CD4-positive, alpha-beta memory T cell (primary cell): ENCODE measurements around the gene GTF2F2. TPM values are rescaled to one million over a fixed set of nuclear protein-coding genes. Genes with fewer than 3 reads are reported as not detected.

Experiments
- CTCF ChIA-PET: fragments of 350-600 bp; sonication (Branson Sonifier 250); formaldehyde crosslinking; loops from one replicate; lab custom pipeline; 2021; ENCODE audit warnings: inconsistent platforms; ENCODE audit not compliant: partially characterized antibody; lab: Charles Lee
- POLR2A ChIA-PET: fragments of 350-600 bp; sonication (Branson Sonifier 250); formaldehyde crosslinking; loops from one replicate; lab custom pipeline; 2021; ENCODE audit not compliant: partially characterized antibody; lab: Charles Lee
- DNase-seq, 5 donors: peaks; one replicate each; pipeline versions ENCODE4 v3.0.0 to v3.0.0-alpha.2; 2020 to 2022; ENCODE audit warnings: mixed read lengths in 1 of 5
- H3K27ac ChIP-seq: one replicate; pipeline ENCODE4 v1.7.0; 2013; ENCODE audit warnings: low read depth, low read length
- H3K27me3 ChIP-seq: 2 replicates; pipeline ENCODE4 v1.7.0; 2013; ENCODE audit warnings: mild to moderate bottlenecking, low read length, moderate library complexity; ENCODE audit not compliant: insufficient read depth
- H3K36me3 ChIP-seq: 2 replicates; pipeline ENCODE4 v1.7.0; 2013; ENCODE audit warnings: mild to moderate bottlenecking, low read length, moderate library complexity; ENCODE audit not compliant: insufficient read depth
- H3K4me1 ChIP-seq: 2 replicates; pipeline ENCODE4 v1.7.0; 2013; ENCODE audit warnings: mild to moderate bottlenecking, low read length, moderate library complexity; ENCODE audit not compliant: insufficient read depth
- H3K4me3 ChIP-seq, 2 donors: one replicate each; pipeline ENCODE4 v1.7.0; 2013; ENCODE audit warnings: low read length in 2 of 2, mild to moderate bottlenecking in 1 of 2
- H3K9me3 ChIP-seq, 2 donors: one replicate each; pipeline ENCODE4 v1.7.0; 2013; ENCODE audit warnings: low read length in 2 of 2, control low read depth in 1 of 2; ENCODE audit not compliant: control insufficient read depth in 1 of 2
- H3K27ac Mint-ChIP-seq, 7 donors: one replicate each; pipeline ENCODE4 v1.8.0; 2020 to 2021; ENCODE audit warnings: mixed read lengths in 7 of 7, mild to moderate bottlenecking in 6 of 7, inconsistent platforms in 3 of 7, moderate library complexity in 3 of 7
- H3K27me3 Mint-ChIP-seq, 2 donors: one replicate each; pipeline ENCODE4 v1.8.0; 2020 to 2021; ENCODE audit warnings: mixed read lengths in 2 of 2
- H3K36me3 Mint-ChIP-seq, 2 donors: one replicate each; pipeline ENCODE4 v1.8.0; 2020 to 2021; ENCODE audit warnings: mixed read lengths in 2 of 2, inconsistent platforms in 1 of 2, mild to moderate bottlenecking in 1 of 2
- H3K4me1 Mint-ChIP-seq, 4 donors: one replicate each; pipeline ENCODE4 v1.8.0; 2020 to 2021; ENCODE audit warnings: mixed read lengths in 4 of 4, mild to moderate bottlenecking in 1 of 4
- H3K4me3 Mint-ChIP-seq, 8 donors: one replicate each; pipeline ENCODE4 v1.8.0; 2020 to 2021; ENCODE audit warnings: mixed read lengths in 8 of 8, mild to moderate bottlenecking in 7 of 8, moderate library complexity in 6 of 8, inconsistent platforms in 3 of 8
- H3K9me3 Mint-ChIP-seq, 8 donors: one replicate each; pipeline ENCODE4 v1.8.0; 2020 to 2021; ENCODE audit warnings: mixed read lengths in 8 of 8, mild to moderate bottlenecking in 5 of 8, inconsistent platforms in 3 of 8, moderate library complexity in 1 of 8
- intact Hi-C: fragments of 100-400 bp; cut with micrococcal nuclease; formaldehyde crosslinking; loops from one replicate; pipeline ENCODE4 v1.15.1; 2023
- polyA plus RNA-seq, 2 donors: library from polyadenylated mRNA; unstranded; fragments of 300-500 nt; fragmentation: Illumina TruSeq; gene quantifications; one replicate each; pipeline ENCODE4 v1.2.3, GENCODE V29; 2021
- total RNA-seq, 2 experiments: library from RNA; stranded (reverse); gene quantifications; one replicate each; pipeline ENCODE4 v1.2.3, GENCODE V29; 2021

The GTF2F2 gene
- total and polyA plus RNA-seq, 4 experiments from 2014 or later: 7.9 to 14.7 (median 11.3) TPM

- POLR2A ChIA-PET: no interaction called here
- Histone ChIP-seq H3K27me3 (no peaks in the 10 kb centered on the region), H3K9me3 (no peaks in the 10 kb centered on the region), H3K4me1 (no peaks in the 10 kb centered on the region), H3K27ac (no peak overlapping the region), H3K36me3 (no peaks in the 10 kb centered on the region), H3K4me3 (no peak overlapping the region)
- intact Hi-C loops: no loop called here
- Mint-ChIP-seq H3K36me3 (peaks cover 31 to 38% of the 10 kb centered on the region in 2 donors), H3K27ac (no peak overlapping the region), H3K9me3 (peaks cover 0 to 1% (median 0%) of the 10 kb centered on the region in 8 donors), H3K4me1 (peaks cover 0 to 5% (median 4%) of the 10 kb centered on the region in 4 donors), H3K4me3 (no peak overlapping the region), H3K27me3 (no peaks in the 10 kb centered on the region)
- CTCF ChIA-PET: no interaction called here
- DNase-seq: no peak
Observed at GRCh38 chr13:45205124-45205523, 84.8 kb downstream of the GTF2F2 start.

- H3K4me1 ChIP-seq: no peaks in the 10 kb centered on the region
- Mint-ChIP-seq H3K4me3 (no peak overlapping the region), H3K9me3 (peaks cover 0 to 1% (median 0%) of the 10 kb centered on the region in 8 donors), H3K27me3 (no peaks in the 10 kb centered on the region), H3K36me3 (peaks cover 37 to 41% of the 10 kb centered on the region in 2 donors), H3K27ac (no peak overlapping the region), H3K4me1 (peaks cover 0 to 5% (median 4%) of the 10 kb centered on the region in 4 donors)
- no peaks in the 10 kb centered on the region for H3K36me3 ChIP-seq
- no peak for DNase-seq
- intact Hi-C loops: no loop called here
- ChIA-PET CTCF (interaction anchor here (1.0 kb wide), 1 partner anchor 16 kb away, joined by 3 read pairs; no protein-coding TSS in a partner anchor), POLR2A (no interaction called here)
- no peak overlapping the region for H3K27ac ChIP-seq
- H3K9me3 ChIP-seq: no peaks in the 10 kb centered on the region
- H3K4me3 ChIP-seq: no peak overlapping the region
- H3K27me3 ChIP-seq: no peaks in the 10 kb centered on the region
Observed at GRCh38 chr13:45206340-45206739, 86.0 kb downstream of the GTF2F2 start.

- Histone ChIP-seq H3K27me3 (no peaks in the 10 kb centered on the region), H3K4me3 (no peak overlapping the region), H3K36me3 (no peaks in the 10 kb centered on the region), H3K27ac (no peak overlapping the region), H3K4me1 (no peaks in the 10 kb centered on the region), H3K9me3 (no peaks in the 10 kb centered on the region)
- intact Hi-C loops: no loop called here
- ChIA-PET CTCF (interaction anchor here (1.0 kb wide), 1 partner anchor 15 kb away, joined by 3 read pairs; no protein-coding TSS in a partner anchor), POLR2A (no interaction called here)
- Mint-ChIP-seq H3K36me3 (peaks cover 32 to 35% of the 10 kb centered on the region in 2 donors), H3K27me3 (no peaks in the 10 kb centered on the region), H3K27ac (no peak overlapping the region), H3K4me3 (no peak overlapping the region), H3K9me3 (peaks cover 0 to 1% (median 0%) of the 10 kb centered on the region in 8 donors), H3K4me1 (peaks cover 0 to 7% (median 4%) of the 10 kb centered on the region in 4 donors)
- DNase-seq: no peak
Observed at GRCh38 chr13:45207319-45207718, 87.0 kb downstream of the GTF2F2 start.

GRCh38 chr13:45208132-45208531 is 87.8 kb downstream of the GTF2F2 start:
- Mint-ChIP-seq H3K27ac (no peak overlapping the region), H3K36me3 (peaks cover 32 to 34% of the 10 kb centered on the region in 2 donors), H3K9me3 (peaks cover 0 to 1% (median 0%) of the 10 kb centered on the region in 8 donors), H3K4me1 (peaks cover 0 to 7% (median 4%) of the 10 kb centered on the region in 4 donors), H3K27me3 (no peaks in the 10 kb centered on the region), H3K4me3 (no peak overlapping the region)
- Histone ChIP-seq H3K4me1 (no peaks in the 10 kb centered on the region), H3K27ac (no peak overlapping the region), H3K9me3 (no peaks in the 10 kb centered on the region), H3K27me3 (no peaks in the 10 kb centered on the region), H3K36me3 (no peaks in the 10 kb centered on the region), H3K4me3 (no peak overlapping the region)
- intact Hi-C loops: no loop called here
- no peak for DNase-seq
- ChIA-PET POLR2A (no interaction called here), CTCF (no interaction called here)

- peaks cover 0 to 7% (median 4%) of the 10 kb centered on the region in 4 donors for H3K4me1 Mint-ChIP-seq
- no peak overlapping the region for H3K27ac Mint-ChIP-seq
- peaks cover 33 to 37% of the 10 kb centered on the region in 2 donors for H3K36me3 Mint-ChIP-seq
- ChIA-PET CTCF (no interaction called here), POLR2A (no interaction called here)
- Histone ChIP-seq H3K27me3 (no peaks in the 10 kb centered on the region), H3K36me3 (no peaks in the 10 kb centered on the region), H3K4me3 (no peak overlapping the region), H3K4me1 (no peaks in the 10 kb centered on the region), H3K27ac (no peak overlapping the region), H3K9me3 (no peaks in the 10 kb centered on the region)
- DNase-seq: no peak
- intact Hi-C loops: no loop called here
- no peaks in the 10 kb centered on the region for H3K27me3 Mint-ChIP-seq
- no peak overlapping the region for H3K4me3 Mint-ChIP-seq
- H3K9me3 Mint-ChIP-seq: peaks cover 0 to 1% (median 0%) of the 10 kb centered on the region in 8 donors
Observed at GRCh38 chr13:45209229-45209628, 88.9 kb downstream of the GTF2F2 start.

GRCh38 chr13:45215392-45216077 is 95.2 kb downstream of the GTF2F2 start:
- Histone ChIP-seq H3K4me3 (no peak overlapping the region), H3K4me1 (no peaks in the 10 kb centered on the region), H3K9me3 (no peaks in the 10 kb centered on the region), H3K27ac (no peak overlapping the region), H3K27me3 (no peaks in the 10 kb centered on the region), H3K36me3 (no peaks in the 10 kb centered on the region)
- no peak overlapping the region for H3K27ac Mint-ChIP-seq
- H3K36me3 Mint-ChIP-seq: peaks cover 7 to 28% of the 10 kb centered on the region in 2 donors
- DNase-seq: no peak
- H3K4me3 Mint-ChIP-seq: no peak overlapping the region
- peaks cover 0 to 5% (median 4%) of the 10 kb centered on the region in 4 donors for H3K4me1 Mint-ChIP-seq
- H3K9me3 Mint-ChIP-seq: no peaks in the 10 kb centered on the region
- no peaks in the 10 kb centered on the region for H3K27me3 Mint-ChIP-seq
- POLR2A ChIA-PET: no interaction called here
- intact Hi-C loops: no loop called here
- CTCF ChIA-PET: no interaction called here

- H3K36me3 ChIP-seq: no peaks in the 10 kb centered on the region
- CTCF ChIA-PET: no interaction called here
- intact Hi-C loops: no loop called here
- no peaks in the 10 kb centered on the region for H3K27me3 Mint-ChIP-seq
- POLR2A ChIA-PET: no interaction called here
- H3K4me3 ChIP-seq: no peak overlapping the region
- H3K27ac Mint-ChIP-seq: peak overlapping the region in 2 of 7 donors; percentile 2 to 71
- H3K4me1 ChIP-seq: no peaks in the 10 kb centered on the region
- H3K4me1 Mint-ChIP-seq: peaks cover 0 to 5% (median 4%) of the 10 kb centered on the region in 4 donors
- H3K27ac ChIP-seq: no peak overlapping the region
- H3K27me3 ChIP-seq: no peaks in the 10 kb centered on the region
- DNase-seq: no peak
- no peak overlapping the region for H3K4me3 Mint-ChIP-seq
- H3K9me3 Mint-ChIP-seq: no peaks in the 10 kb centered on the region
- peaks cover 2 to 27% of the 10 kb centered on the region in 2 donors for H3K36me3 Mint-ChIP-seq
- no peaks in the 10 kb centered on the region for H3K9me3 ChIP-seq
Observed at GRCh38 chr13:45216193-45216592, 95.9 kb downstream of the GTF2F2 start.
